CD4-positive, CD25-positive, alpha-beta regulatory T cell (primary cell): ENCODE measurements around the gene KCNB1. TPM values are rescaled to one million over a fixed set of nuclear protein-coding genes. Genes with fewer than 3 reads are reported as not detected.
A peak's percentile ranks its signal among the peaks of the same experiment; 100 is the strongest.

ENCODE experiments used
- ATAC-seq, 2 donors: fragments of 150-1000 bp; cut with Tn5 transposase; one replicate each; pipeline ENCODE4 v1.10.0; 2021; ENCODE audit warnings: low read depth in 2 of 2, moderate number of reproducible peaks in 2 of 2, moderate library complexity in 1 of 2
- DNase-seq, 3 donors: peaks; one replicate each; pipeline versions ENCODE4 v3.0.0 to v3.0.0-alpha.2; 2012 to 2022; ENCODE audit warnings: mixed read lengths in 1 of 3
- H3K27ac ChIP-seq: one replicate; pipeline ENCODE4 v1.7.0; 2013; ENCODE audit warnings: mild to moderate bottlenecking, low read length; ENCODE audit not compliant: insufficient read depth, poor library complexity, severe bottlenecking
- H3K27me3 ChIP-seq: one replicate; pipeline ENCODE4 v1.7.0; 2013; ENCODE audit warnings: low read length; ENCODE audit not compliant: control insufficient read depth, insufficient read depth
- H3K36me3 ChIP-seq: one replicate; pipeline ENCODE4 v1.7.0; 2013; ENCODE audit warnings: mild to moderate bottlenecking, low read length, moderate library complexity; ENCODE audit not compliant: control insufficient read depth, insufficient read depth
- H3K4me1 ChIP-seq: 2 replicates; pipeline ENCODE4 v1.7.0; 2013; ENCODE audit warnings: mild to moderate bottlenecking, low read length; ENCODE audit not compliant: insufficient read depth, control insufficient read depth, poor library complexity, severe bottlenecking
- H3K4me3 ChIP-seq: one replicate; pipeline ENCODE4 v1.7.0; 2013; ENCODE audit warnings: low read depth, mild to moderate bottlenecking, low read length, moderate library complexity
- H3K9me3 ChIP-seq, 2 experiments: 1 replicate in 1 of 2; 2 replicates in 1 of 2; pipeline ENCODE4 v1.7.0; 2013; ENCODE audit warnings: low read length in 2 of 2, mild to moderate bottlenecking in 1 of 2, moderate library complexity in 1 of 2; ENCODE audit not compliant: control insufficient read depth in 2 of 2
- H3K27ac Mint-ChIP-seq, 3 donors: one replicate each; pipeline ENCODE4 v1.8.0; 2020 to 2022; ENCODE audit warnings: mild to moderate bottlenecking in 3 of 3, mixed read lengths in 3 of 3, moderate library complexity in 2 of 3
- H3K27me3 Mint-ChIP-seq: one replicate; pipeline ENCODE4 v1.8.0; 2022; ENCODE audit warnings: mild to moderate bottlenecking, mixed read lengths
- H3K36me3 Mint-ChIP-seq: one replicate; pipeline ENCODE4 v1.8.0; 2020; ENCODE audit warnings: mixed read lengths
- H3K4me1 Mint-ChIP-seq, 4 donors: one replicate each; pipeline ENCODE4 v1.8.0; 2020 to 2022; ENCODE audit warnings: mixed read lengths in 4 of 4, mild to moderate bottlenecking in 1 of 4
- H3K4me3 Mint-ChIP-seq, 4 donors: one replicate each; pipeline ENCODE4 v1.8.0; 2020 to 2022; ENCODE audit warnings: mild to moderate bottlenecking in 4 of 4, mixed read lengths in 4 of 4, moderate library complexity in 3 of 4
- H3K9me3 Mint-ChIP-seq, 7 donors: one replicate each; pipeline ENCODE4 v1.8.0; 2020 to 2022; ENCODE audit warnings: mixed read lengths in 7 of 7, mild to moderate bottlenecking in 3 of 7, moderate library complexity in 2 of 7
- polyA plus RNA-seq, 4 donors: library from polyadenylated mRNA; unstranded; fragments of 300-500 nt; fragmentation: Illumina TruSeq; gene quantifications; one replicate each; pipeline ENCODE4 v1.2.3, GENCODE V29; 2021
- total RNA-seq: library from RNA; stranded (reverse); gene quantifications from one replicate; pipeline ENCODE4 v1.2.3, GENCODE V29; 2022

KCNB1 gene
- total and polyA plus RNA-seq, 5 donors from 2014 or later, result 0.02 to 0.05 TPM; not detected in 3

GRCh38 chr20:49469060-49469459 lies 13.4 kb downstream of the KCNB1 start:
- Histone ChIP-seq H3K36me3 (no peaks in the 10 kb centered on the region), H3K9me3 (no peaks in the 10 kb centered on the region), H3K4me3 (no peak overlapping the region), H3K4me1 (no peaks in the 10 kb centered on the region), H3K27me3 (peaks cover 18% of the 10 kb centered on the region), H3K27ac (no peak overlapping the region)
- ATAC-seq (no peak), DNase-seq (no peak)
- H3K27me3 Mint-ChIP-seq, result peaks cover 36% of the 10 kb centered on the region
- H3K27ac Mint-ChIP-seq, result no peak overlapping the region
- no peak overlapping the region for H3K4me3 Mint-ChIP-seq
- H3K9me3 Mint-ChIP-seq, result peaks cover 0 to 5% (median 0%) of the 10 kb centered on the region in 7 donors
- H3K4me1 Mint-ChIP-seq, result no peaks in the 10 kb centered on the region
- no peaks in the 10 kb centered on the region for H3K36me3 Mint-ChIP-seq

DNA sequence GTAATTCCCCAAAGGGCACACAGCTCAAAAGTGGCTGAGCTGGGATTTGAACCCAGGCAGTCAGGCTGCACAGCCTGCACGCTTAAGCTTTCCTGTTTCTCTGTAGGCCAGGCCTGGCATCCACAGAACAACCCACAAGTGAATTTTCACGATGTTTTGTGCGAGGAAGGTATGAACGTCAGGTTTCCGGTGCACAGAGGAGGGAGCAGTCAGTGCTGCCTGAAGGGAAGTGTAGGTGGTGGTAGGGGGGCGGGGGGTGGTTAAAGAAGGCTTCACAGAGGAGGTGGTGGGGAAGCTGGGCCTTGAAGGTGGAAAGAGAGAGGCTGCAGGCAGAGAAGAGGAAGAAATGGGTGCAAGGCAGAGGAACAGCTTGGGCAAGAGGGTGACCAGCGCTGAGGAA lies 14.1 kb downstream of the KCNB1 start:
- DNase-seq (no peak), ATAC-seq (no peak)
- Histone ChIP-seq H3K4me3 (no peak overlapping the region), H3K27ac (no peak overlapping the region), H3K9me3 (no peaks in the 10 kb centered on the region), H3K4me1 (no peaks in the 10 kb centered on the region), H3K36me3 (no peaks in the 10 kb centered on the region), H3K27me3 (peaks cover 18% of the 10 kb centered on the region)
- H3K27ac Mint-ChIP-seq, result peak overlapping the region in 1 of 3 donors; percentile 44
- H3K27me3 Mint-ChIP-seq, result peaks cover 36% of the 10 kb centered on the region
- no peaks in the 10 kb centered on the region for H3K36me3 Mint-ChIP-seq
- no peak overlapping the region for H3K4me3 Mint-ChIP-seq
- H3K4me1 Mint-ChIP-seq, result no peaks in the 10 kb centered on the region
- peaks cover 0 to 5% (median 0%) of the 10 kb centered on the region in 7 donors for H3K9me3 Mint-ChIP-seq

GRCh38 chr20:49466114-49466912 lies 16.2 kb downstream of the KCNB1 start:
- Mint-ChIP-seq H3K36me3 (no peaks in the 10 kb centered on the region), H3K4me3 (no peak overlapping the region), H3K9me3 (peaks cover 0 to 5% (median 0%) of the 10 kb centered on the region in 7 donors), H3K27me3 (peaks cover 30% of the 10 kb centered on the region), H3K4me1 (no peaks in the 10 kb centered on the region), H3K27ac (no peak overlapping the region)
- Histone ChIP-seq H3K4me3 (no peak overlapping the region), H3K27me3 (peaks cover 17% of the 10 kb centered on the region), H3K4me1 (no peaks in the 10 kb centered on the region), H3K36me3 (no peaks in the 10 kb centered on the region), H3K9me3 (no peaks in the 10 kb centered on the region), H3K27ac (no peak overlapping the region)
- ATAC-seq, result no peak
- DNase-seq, result no peak

GRCh38 chr20:49464556-49464955 lies 17.9 kb downstream of the KCNB1 start:
- peaks cover 0 to 2% (median 0%) of the 10 kb centered on the region in 7 donors for H3K9me3 Mint-ChIP-seq
- DNase-seq (no peak), ATAC-seq (no peak)
- no peaks in the 10 kb centered on the region for H3K4me1 ChIP-seq
- H3K27me3 Mint-ChIP-seq, result peaks cover 15% of the 10 kb centered on the region
- no peaks in the 10 kb centered on the region for H3K36me3 ChIP-seq
- H3K9me3 ChIP-seq, result no peaks in the 10 kb centered on the region
- H3K36me3 Mint-ChIP-seq, result no peaks in the 10 kb centered on the region
- H3K27me3 ChIP-seq, result peaks cover 4% of the 10 kb centered on the region
- H3K4me3 Mint-ChIP-seq, result no peak overlapping the region
- H3K4me3 ChIP-seq, result no peak overlapping the region
- no peak overlapping the region for H3K27ac Mint-ChIP-seq
- no peak overlapping the region for H3K27ac ChIP-seq
- H3K4me1 Mint-ChIP-seq, result no peaks in the 10 kb centered on the region

DNA sequence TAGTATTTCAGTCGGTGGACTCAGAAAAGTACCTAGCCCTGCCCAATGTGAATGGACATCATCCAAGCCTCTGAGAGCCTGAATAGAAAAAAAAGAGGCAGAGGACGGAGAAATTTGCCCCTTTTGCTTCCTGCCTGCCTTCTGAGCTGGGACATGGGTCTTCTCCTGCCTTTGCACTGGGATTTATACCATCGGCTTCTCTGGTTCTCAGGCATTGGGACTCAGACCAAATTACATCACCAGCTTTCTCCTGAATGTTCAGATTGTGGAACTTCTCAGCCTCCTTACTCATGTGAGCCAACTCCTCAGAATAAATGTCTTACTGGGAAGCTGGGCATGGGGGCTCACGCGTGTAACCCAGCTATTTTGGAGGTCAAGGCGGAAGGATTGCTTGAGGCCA lies 19.8 kb downstream of the KCNB1 start:
- no peak for ATAC-seq
- Histone ChIP-seq H3K27me3 (peaks cover 2% of the 10 kb centered on the region), H3K4me3 (no peak overlapping the region), H3K9me3 (no peaks in the 10 kb centered on the region), H3K27ac (no peak overlapping the region), H3K4me1 (no peaks in the 10 kb centered on the region), H3K36me3 (no peaks in the 10 kb centered on the region)
- no peak overlapping the region for H3K27ac Mint-ChIP-seq
- peaks cover 0 to 2% (median 0%) of the 10 kb centered on the region in 7 donors for H3K9me3 Mint-ChIP-seq
- no peaks in the 10 kb centered on the region for H3K36me3 Mint-ChIP-seq
- no peak for DNase-seq
- no peaks in the 10 kb centered on the region for H3K4me1 Mint-ChIP-seq
- H3K27me3 Mint-ChIP-seq, result peaks cover 9% of the 10 kb centered on the region
- H3K4me3 Mint-ChIP-seq, result no peak overlapping the region

DNA sequence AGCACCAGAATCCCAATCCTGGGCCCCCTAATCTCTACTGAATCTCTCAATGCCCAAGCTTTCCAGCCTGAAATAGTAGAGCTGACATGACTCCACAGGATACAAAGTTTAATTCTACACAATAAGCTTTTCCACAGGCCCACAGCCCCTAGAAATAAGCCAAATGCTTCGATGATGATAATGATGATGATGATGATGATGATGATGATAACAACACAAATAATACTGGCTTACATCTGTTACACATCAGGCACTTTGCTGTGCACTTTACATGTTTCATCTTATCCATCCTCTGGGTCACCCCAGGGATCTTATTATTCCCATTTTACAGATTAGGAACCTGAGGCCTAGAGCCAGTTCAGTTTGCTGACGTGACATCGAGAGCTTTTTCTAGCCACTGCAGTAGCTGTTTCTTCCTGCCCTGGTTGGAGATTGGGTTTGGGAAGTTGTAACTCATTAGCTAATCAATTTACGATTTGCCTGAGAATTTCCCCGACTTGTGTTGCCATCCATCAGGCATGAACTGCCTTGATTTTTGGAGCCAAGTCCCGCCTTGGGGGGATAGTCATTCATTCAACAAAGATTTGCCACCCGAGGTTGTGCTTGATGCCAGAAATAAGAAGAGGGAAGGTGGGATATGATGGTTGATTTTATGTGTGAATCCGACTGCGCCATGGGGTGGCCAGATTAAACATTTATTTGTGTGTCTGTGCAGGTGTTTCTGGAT lies 20.4 kb downstream of the KCNB1 start:
- no peak for ATAC-seq
- H3K27ac Mint-ChIP-seq, result peak overlapping the region in 1 of 3 donors; percentile 23
- no peaks in the 10 kb centered on the region for H3K36me3 Mint-ChIP-seq
- H3K9me3 ChIP-seq, result no peaks in the 10 kb centered on the region
- DNase-seq, result no peak
- H3K4me3 ChIP-seq, result no peak overlapping the region
- peaks cover 0 to 2% (median 0%) of the 10 kb centered on the region in 7 donors for H3K9me3 Mint-ChIP-seq
- H3K27me3 Mint-ChIP-seq, result peaks cover 9% of the 10 kb centered on the region
- no peaks in the 10 kb centered on the region for H3K4me1 ChIP-seq
- no peak overlapping the region for H3K27ac ChIP-seq
- no peaks in the 10 kb centered on the region for H3K4me1 Mint-ChIP-seq
- H3K4me3 Mint-ChIP-seq, result no peak overlapping the region
- peaks cover 2% of the 10 kb centered on the region for H3K27me3 ChIP-seq
- H3K36me3 ChIP-seq, result no peaks in the 10 kb centered on the region

- peaks cover 2% of the 10 kb centered on the region for H3K27me3 ChIP-seq
- H3K27me3 Mint-ChIP-seq, result peaks cover 13% of the 10 kb centered on the region
- no peaks in the 10 kb centered on the region for H3K4me1 Mint-ChIP-seq
- no peaks in the 10 kb centered on the region for H3K9me3 ChIP-seq
- H3K27ac ChIP-seq, result no peak overlapping the region
- ATAC-seq, result no peak
- no peaks in the 10 kb centered on the region for H3K4me1 ChIP-seq
- no peak overlapping the region for H3K4me3 Mint-ChIP-seq
- H3K27ac Mint-ChIP-seq, result no peak overlapping the region
- peaks cover 0 to 2% (median 0%) of the 10 kb centered on the region in 7 donors for H3K9me3 Mint-ChIP-seq
- H3K4me3 ChIP-seq, result no peak overlapping the region
- no peaks in the 10 kb centered on the region for H3K36me3 ChIP-seq
- no peak for DNase-seq
- H3K36me3 Mint-ChIP-seq, result no peaks in the 10 kb centered on the region
These were observed 21.6 kb downstream of the KCNB1 start for GRCh38 chr20:49460916-49461315.
